H1 (cell line): ENCODE data around the gene VENTX.

ENCODE experiments used
- CTCF ChIP-seq, 3 experiments: IDR thresholded peaks; 1 replicate in 2 of 3; 2 replicates in 1 of 3; pipeline versions ENCODE4 v1.5.1 to v1.6.1; 2011; ENCODE audit warnings: low read length in 3 of 3, mild to moderate bottlenecking in 3 of 3, inconsistent platforms in 2 of 3, low read depth in 1 of 3, moderate library complexity in 1 of 3; ENCODE audit not compliant: insufficient read depth in 1 of 3; ENCODE audit errors: control extremely low read depth in 1 of 3
- EGR1 ChIP-seq: IDR thresholded peaks from 2 replicates; pipeline ENCODE4 v1.6.1; 2011; ENCODE audit warnings: low read depth, low read length, borderline replicate concordance
- EP300 ChIP-seq, 2 experiments: IDR thresholded peaks; 1 replicate in 1 of 2; 2 replicates in 1 of 2; pipeline ENCODE4 v1.6.1; 2011 to 2012; ENCODE audit warnings: low read depth in 2 of 2, low read length in 2 of 2, mild to moderate bottlenecking in 2 of 2, borderline replicate concordance in 1 of 2, inconsistent platforms in 1 of 2, moderate library complexity in 1 of 2
- MAX ChIP-seq: IDR thresholded peaks from 2 replicates; pipeline ENCODE4 v1.6.1; 2012; ENCODE audit warnings: inconsistent platforms
- PHF8 ChIP-seq: fragments of 200-600 bp; sonication (generic); conservative IDR thresholded peaks from 2 replicates; pipeline ENCODE4 v1.7.1; 2012; ENCODE audit warnings: low read depth, mild to moderate bottlenecking, inconsistent platforms, low read length, moderate library complexity
- YY1 ChIP-seq: IDR thresholded peaks from 2 replicates; pipeline ENCODE4 v1.6.1; 2011; ENCODE audit warnings: low read depth, mild to moderate bottlenecking, low read length

GRCh38 chr10:133275684-133276092 is 38.0 kb downstream of the VENTX start:
- TF ChIP-seq EGR1, result no peak
- no peak for TF ChIP-seq MAX
- no peak for TF ChIP-seq PHF8
- TF ChIP-seq EP300 (IDR thresholded peaks at IDR 0.05; ENCODE audit: borderline replicate concordance in 1 of 2, low read depth in 2 of 2, low read length in 2 of 2), result no peak
- TF ChIP-seq YY1, result no peak
- TF ChIP-seq CTCF (IDR thresholded peaks at IDR 0.05; ENCODE audit: control extremely low read depth in 1 of 3, insufficient read depth in 1 of 3, low read depth in 1 of 3, low read length in 3 of 3), result peak in 2 of 3 experiments; percentile 30 to 33; a peak in 3 of 4 replicates
